HepG2 (cell line): ENCODE measurements around the gene DNAJC4. TPM values are rescaled to one million over a fixed set of nuclear protein-coding genes. Genes with fewer than 3 reads are reported as not detected.
A peak's percentile ranks its signal among the peaks of the same experiment; 100 is the strongest.

Experiments used
- ATAC-seq: fragments of 200-7000 bp; cut with Tn5 transposase; 3 replicates; pipeline ENCODE4 v1.9.1; 2020; ENCODE audit warnings: mild to moderate bottlenecking, moderate library complexity
- BruUV-seq: library from RNA; stranded (reverse); fragments of 400-500 nt; replicated peaks from 2 replicates; lab custom pipeline; 2021; lab: Mats Ljungman, UMichigan
- CTCF ChIA-PET: fragments of 300-600 bp; formaldehyde crosslinking; extraction: SDS; loops from one replicate; lab custom pipeline; 2021; ENCODE audit warnings: low total read pairs, inconsistent platforms, low intra/inter-chr PET ratio; lab: Yijun Ruan, JAX
- POLR2A ChIA-PET: fragments of 350-600 bp; sonication (Branson Sonifier 250); formaldehyde crosslinking; loops from one replicate; lab custom pipeline; 2020; ENCODE audit warnings: antibody characterized with exemption, inconsistent platforms; lab: Yijun Ruan, JAX
- DNase-seq: peaks from one replicate; pipeline ENCODE4 v3.0.0-alpha.2; 2015; ENCODE audit warnings: low spot score
- FAIRE-seq: peaks from 3 replicates; lab custom pipeline; 2011; peaks lifted over from hg19 to GRCh38; lab: Jason Lieb, UNC
- H2AFZ ChIP-seq: one replicate; pipeline ENCODE4 v1.6.1; 2011; ENCODE audit warnings: low read length, inconsistent platforms
- H3K27ac ChIP-seq: fragments of 300-600 bp; 3 replicates; pipeline ENCODE4 v1.8.0; 2011; ENCODE audit warnings: mixed run types, mild to moderate bottlenecking, mixed read lengths, low read length, inconsistent platforms; ENCODE audit not compliant: insufficient read depth; ENCODE audit errors: extremely low read length
- H3K27me3 ChIP-seq, 2 experiments: fragments of 200-600 bp in 1 of 2; 2 replicates in 1 of 2; 3 replicates in 1 of 2; pipeline versions ENCODE4 v1.6.0 to v1.8.0; 2011; ENCODE audit warnings: low read length in 2 of 2, mild to moderate bottlenecking in 2 of 2, moderate library complexity in 2 of 2, inconsistent platforms in 1 of 2; ENCODE audit not compliant: insufficient read depth in 2 of 2, control insufficient read depth in 1 of 2
- H3K36me3 ChIP-seq, 2 experiments: fragments of 200-600 bp in 1 of 2; replicated peaks in 1 of 2; 2 replicates in 1 of 2; 3 replicates in 1 of 2; pipeline versions ENCODE4 v1.5.1 to v1.8.0; 2011; ENCODE audit warnings: low read length in 2 of 2, inconsistent platforms in 1 of 2; ENCODE audit not compliant: insufficient read depth in 2 of 2, control insufficient read depth in 1 of 2
- H3K4me1 ChIP-seq: 2 replicates; pipeline ENCODE4 v1.5.1; 2012; ENCODE audit warnings: low read length, inconsistent platforms; ENCODE audit not compliant: insufficient read depth
- H3K4me2 ChIP-seq: 2 replicates; pipeline ENCODE4 v1.6.0; 2011; ENCODE audit warnings: low read depth, low read length, inconsistent platforms
- H3K4me3 ChIP-seq, 3 experiments: fragments of 200-600 bp in 1 of 3; sonication (generic), shearing (Covaris generic) in 1 of 3; replicated peaks in 1 of 3; 2 replicates each; pipeline ENCODE4 v1.5.1; 2011 to 2016; ENCODE audit warnings: low read length in 3 of 3, inconsistent platforms in 2 of 3, low read depth in 2 of 3, mild to moderate bottlenecking in 2 of 3, control low read depth in 1 of 3, mixed read lengths in 1 of 3; ENCODE audit not compliant: insufficient read depth in 1 of 3
- H3K79me2 ChIP-seq: one replicate; pipeline ENCODE4 v1.6.1; 2011; ENCODE audit warnings: low read length, inconsistent platforms; ENCODE audit not compliant: insufficient read depth
- H3K9ac ChIP-seq: 2 replicates; pipeline ENCODE4 v1.6.0; 2011; ENCODE audit warnings: mild to moderate bottlenecking, low read depth, low read length, inconsistent platforms; ENCODE audit not compliant: insufficient read depth
- H3K9me3 ChIP-seq: 2 replicates; pipeline ENCODE4 v1.5.1; 2012; ENCODE audit warnings: mild to moderate bottlenecking, low read length
- H4K20me1 ChIP-seq: 2 replicates; pipeline ENCODE4 v1.6.0; 2011; ENCODE audit warnings: inconsistent platforms, mild to moderate bottlenecking, low read length, moderate library complexity; ENCODE audit not compliant: insufficient read depth
- AGO2 ChIP-seq: fragments of 200-400 bp; formaldehyde crosslinking; optimal IDR thresholded peaks from 2 replicates; pipeline ENCODE3; 2017; ENCODE audit warnings: mild to moderate bottlenecking, low read depth, low read length, moderate library complexity
- BATF2 ChIP-seq: sonication (generic); formaldehyde crosslinking; IDR thresholded peaks from 2 replicates; pipeline ENCODE4 v1.8.0; 2022; ENCODE audit warnings: mild to moderate bottlenecking, missing genetic modification reagents, moderate library complexity
- HNRNPLL ChIP-seq: fragments of 200-400 bp; formaldehyde crosslinking; IDR thresholded peaks from 2 replicates; pipeline ENCODE4 v1.6.1; 2017; ENCODE audit warnings: mild to moderate bottlenecking, low read depth, low read length; ENCODE audit not compliant: poor library complexity, severe bottlenecking
- KLF13 ChIP-seq: sonication (generic); formaldehyde crosslinking; IDR thresholded peaks from 2 replicates; pipeline ENCODE4 v1.4.0; 2020; ENCODE audit warnings: mild to moderate bottlenecking, missing genetic modification reagents
- MBNL3 ChIP-seq: fragments of 250-450 bp; sonication (Bioruptor Pico); conservative IDR thresholded peaks from 2 replicates; pipeline ENCODE4 v1.8.0; 2022; ENCODE audit warnings: mild to moderate bottlenecking, inconsistent platforms
- NR2F2 ChIP-seq: IDR thresholded peaks from 2 replicates; pipeline ENCODE4 v1.6.1; 2012; ENCODE audit warnings: low read depth, inconsistent platforms, borderline replicate concordance
- POLR2AphosphoS5 ChIP-seq: IDR thresholded peaks from 2 replicates; pipeline ENCODE4 v1.6.1; 2012; ENCODE audit warnings: low read depth, low read length
- POLR2G ChIP-seq: fragments of 200-400 bp; formaldehyde crosslinking; IDR thresholded peaks from 2 replicates; pipeline ENCODE4 v1.6.1; 2018; ENCODE audit warnings: mild to moderate bottlenecking, low read depth, low read length, moderate library complexity
- RBM22 ChIP-seq: fragments of 200-400 bp; formaldehyde crosslinking; optimal IDR thresholded peaks from 2 replicates; pipeline ENCODE3; 2017; ENCODE audit warnings: mild to moderate bottlenecking, low read length, moderate library complexity
- SSRP1 ChIP-seq: IDR thresholded peaks from 2 replicates; pipeline ENCODE4 v1.6.1; 2016; ENCODE audit warnings: control low read depth
- ZMAT3 ChIP-seq: sonication (generic); formaldehyde crosslinking; conservative IDR thresholded peaks from 2 replicates; pipeline ENCODE4 v1.7.0; 2021; ENCODE audit warnings: missing genetic modification reagents
- ZNF10 ChIP-seq: sonication (generic); formaldehyde crosslinking; IDR thresholded peaks from 2 replicates; pipeline ENCODE4 v1.4.0; 2020; ENCODE audit warnings: mild to moderate bottlenecking, low read depth, missing genetic modification reagents, borderline replicate concordance
- ZNF256 ChIP-seq: sonication (generic); formaldehyde crosslinking; conservative IDR thresholded peaks from 2 replicates; pipeline ENCODE4 v1.4.0; 2020; ENCODE audit warnings: missing genetic modification reagents
- ZNF557 ChIP-seq: sonication (generic); formaldehyde crosslinking; IDR thresholded peaks from 2 replicates; pipeline ENCODE4 v1.4.0; 2020; ENCODE audit warnings: missing genetic modification reagents
- ZNF75D ChIP-seq: sonication (generic); formaldehyde crosslinking; IDR thresholded peaks from 2 replicates; pipeline ENCODE4 v1.8.1; 2023; ENCODE audit warnings: missing genetic modification reagents, mild to moderate bottlenecking, borderline replicate concordance
- WGBS: methylation state at CpG from one replicate; pipeline ENCODE4 v1.1.6; 2017; ENCODE audit warnings: low lambda C conversion rate; 5-methylcytosine and 5-hydroxymethylcytosine counted together
- in situ Hi-C: cut with HindIII; loops from 2 replicates; pipeline ENCODE4 v1.10.0; 2017; ENCODE audit warnings: low pct_unique_long_range_greater_than_20kb; ENCODE audit not compliant: extremely low pct_ligation_motif_present
- intact Hi-C: fragments of 100-400 bp; cut with micrococcal nuclease; formaldehyde crosslinking; loops from one replicate; pipeline ENCODE4 v1.10.0; 2022; ENCODE audit not compliant: unreplicated experiment
- polyA plus RNA-seq, 8 experiments: library from polyadenylated mRNA; depleted of rRNA in 3 of 8; stranded (reverse) in 7 of 8; unstranded in 1 of 8; fragments of >200 nt; fragmentation: Illumina TruSeq in 4 of 8; extraction: Trizol in 4 of 8; gene quantifications; 2 replicates each; pipeline versions ENCODE4 v1.2.1 to v1.2.3, GENCODE V29; 2011 to 2016; ENCODE audit warnings: low read depth in 4 of 8, missing spikeins in 1 of 8, mixed read lengths in 1 of 8; ENCODE audit not compliant: insufficient read depth in 1 of 8
- total RNA-seq, 5 experiments: library from RNA; depleted of rRNA; stranded (reverse); fragments of >200 nt; fragmentation: Illumina TruSeq; extraction: Trizol; gene quantifications; 2 replicates each; pipeline ENCODE4 v1.2.3, GENCODE V29; 2016; ENCODE audit warnings: low read depth in 1 of 5

DNAJC4 gene
- total and polyA plus RNA-seq, 2 of the 13 experiments (the other 11 are each of a cell fraction or from before 2014, with no cell fraction given), result 10.3 to 60.8 TPM

GRCh38 chr11:64244107-64244506 lies 13.8 kb downstream of the DNAJC4 start:
- no peak overlapping the region for H2AFZ ChIP-seq
- intact Hi-C loops, result loop anchor here (5.0 kb wide), 1 partner anchor 57 kb away; the partner anchor contains the start of gene STIP1
- no peak for ATAC-seq
- no peaks in the 10 kb centered on the region for H3K9me3 ChIP-seq
- H3K4me1 ChIP-seq, result peaks cover 56% of the 10 kb centered on the region
- no peak overlapping the region for H3K4me3 ChIP-seq
- no peaks in the 10 kb centered on the region; a peak in 1 of 5 replicates for H3K27me3 ChIP-seq
- peaks cover 0 to 11% of the 10 kb centered on the region in 2 experiments; a peak in 2 of 5 replicates for H3K36me3 ChIP-seq
- 73% methylated on average over 5 of the region's 5 CpGs for WGBS
- in situ Hi-C loops, result loop anchor here (5.0 kb wide), 1 partner anchor 58 kb away; the partner anchor contains the start of gene CATSPERZ
- no peak for TF ChIP-seq KLF13 (CRISPR knock-in tag)
- TF ChIP-seq BATF2, result no peak
- TF ChIP-seq ZMAT3 (CRISPR knock-in tag), result no peak
- 0 out of 2 replicates have a peak, but pooled peaks have one; percentile 15 for TF ChIP-seq SSRP1 (CRISPR knock-in tag)
- TF ChIP-seq ZNF75D (CRISPR knock-in tag), result 0 out of 2 replicates have a peak, but pooled peaks have one; percentile 29
- FAIRE-seq, result no peak
- H3K9ac ChIP-seq, result no peak overlapping the region
- H3K4me2 ChIP-seq, result no peak overlapping the region
- H3K27ac ChIP-seq, result no peak overlapping the region
- H3K79me2 ChIP-seq, result peaks cover 26% of the 10 kb centered on the region
- BruUV-seq, result TSS peak; percentile 27
- POLR2A ChIA-PET, result interaction anchor here (1.2 to 8.3 kb wide), 4 partner anchors 17 to 66 kb away, joined by 3 to 113 read pairs (median 11); partner anchors contain the start of genes NUDT22 and TRPT1
- no peaks in the 10 kb centered on the region for H4K20me1 ChIP-seq
- DNase-seq, result no peak
- CTCF ChIA-PET, result no interaction called here

- no peaks in the 10 kb centered on the region for H4K20me1 ChIP-seq
- peak overlapping the region; percentile 79; the same call in 1 of the 2 replicates for H3K9ac ChIP-seq
- no TSS peak for BruUV-seq
- H3K27me3 ChIP-seq, result no peaks in the 10 kb centered on the region; a peak in 1 of 5 replicates
- peaks cover 59% of the 10 kb centered on the region for H3K4me1 ChIP-seq
- H3K27ac ChIP-seq, result peak overlapping the region; percentile 68
- peak overlapping the region; percentile 82 for H3K4me2 ChIP-seq
- DNase-seq, result no peak
- no peak for FAIRE-seq
- TF ChIP-seq HNRNPLL, result peak; percentile 10
- TF ChIP-seq POLR2AphosphoS5, result peak; percentile 27
- no peak for TF ChIP-seq ZNF10 (CRISPR knock-in tag)
- TF ChIP-seq POLR2G, result peak; percentile 21; the same call in 1 of the 2 replicates
- TF ChIP-seq AGO2, result peak; percentile 51
- TF ChIP-seq RBM22, result peak; percentile 79
- no peak for TF ChIP-seq ZNF256 (CRISPR knock-in tag)
- TF ChIP-seq MBNL3 (CRISPR knock-in tag), result no peak
- no peak for TF ChIP-seq NR2F2
- TF ChIP-seq ZNF557 (CRISPR knock-in tag), result no peak
- in situ Hi-C loops, result loop anchor here (5.0 kb wide), 1 partner anchor 57 kb away; the partner anchor contains the start of gene CATSPERZ
- POLR2A ChIA-PET, result interaction anchor here (1.0 to 8.3 kb wide), 6 partner anchors 8 to 59 kb away, joined by 3 to 113 read pairs (median 12); partner anchors contain the start of genes NUDT22, TRPT1 and VEGFB
- peaks cover 0 to 11% of the 10 kb centered on the region in 2 experiments; a peak in 2 of 5 replicates for H3K36me3 ChIP-seq
- intact Hi-C loops, result loop anchor here (5.0 kb wide), 2 partner anchors 57 to 58 kb away; partner anchors contain the start of genes CATSPERZ and STIP1
- no peak for ATAC-seq
- peaks cover 26% of the 10 kb centered on the region for H3K79me2 ChIP-seq
- peak overlapping the region; percentile 76 to 95 (median 79) for H3K4me3 ChIP-seq
- no peak overlapping the region for H2AFZ ChIP-seq
- no CpG with 5 or more reads among the region's 6 CpGs for WGBS
- CTCF ChIA-PET, result no interaction called here
- no peaks in the 10 kb centered on the region for H3K9me3 ChIP-seq
Measured at GRCh38 chr11:64244966-64245365, 14.6 kb downstream of the DNAJC4 start.
